Thyroid gland (tissue), 4 donors: ENCODE measurements around the gene BMP3.

Experiments used
- CTCF ChIP-seq, 6 experiments: fragments of 200-600 bp in 3 of 6; fragments of 450-650 bp in 3 of 6; sonication (generic) in 3 of 6; IDR thresholded peaks; one replicate each; pipeline ENCODE4 v1.5.1; 2016 to 2019; ENCODE audit warnings: antibody characterized with exemption in 6 of 6, mild to moderate bottlenecking in 2 of 6, inconsistent platforms in 1 of 6, moderate library complexity in 1 of 6
- POLR2A ChIP-seq, 2 donors: fragments of 450-650 bp; IDR thresholded peaks; one replicate each; pipeline ENCODE4 v1.6.1; 2017; ENCODE audit warnings: antibody characterized with exemption in 2 of 2, mild to moderate bottlenecking in 2 of 2, moderate library complexity in 1 of 2

GRCh38 chr4:81081156-81081555, 50.6 kb downstream of the BMP3 start:
- no peak for TF ChIP-seq CTCF (IDR thresholded peaks at IDR 0.05)
- TF ChIP-seq POLR2A (IDR thresholded peaks at IDR 0.05) = no peak
